SU-DHL-6 (cell line): ENCODE results near the gene C1orf146.

Experiments
- EZH2phosphoT487 ChIP-seq: fragments of 200-600 bp; sonication (generic), shearing (Covaris generic); conservative IDR thresholded peaks from 2 replicates; pipeline ENCODE4 v1.6.1; 2018; ENCODE audit warnings: mild to moderate bottlenecking, antibody characterized with exemption, low read length, moderate library complexity, mixed read lengths
- TF ChIP-seq, protein P1 (sequence below): fragments of 200-600 bp; sonication (generic); IDR thresholded peaks from one replicate; pipeline ENCODE4 v1.5.1; 2017; ENCODE audit warnings: antibody characterized with exemption, mild to moderate bottlenecking, low read length, moderate library complexity; ENCODE audit not compliant: insufficient read depth, poor library complexity, severe bottlenecking

DNA sequence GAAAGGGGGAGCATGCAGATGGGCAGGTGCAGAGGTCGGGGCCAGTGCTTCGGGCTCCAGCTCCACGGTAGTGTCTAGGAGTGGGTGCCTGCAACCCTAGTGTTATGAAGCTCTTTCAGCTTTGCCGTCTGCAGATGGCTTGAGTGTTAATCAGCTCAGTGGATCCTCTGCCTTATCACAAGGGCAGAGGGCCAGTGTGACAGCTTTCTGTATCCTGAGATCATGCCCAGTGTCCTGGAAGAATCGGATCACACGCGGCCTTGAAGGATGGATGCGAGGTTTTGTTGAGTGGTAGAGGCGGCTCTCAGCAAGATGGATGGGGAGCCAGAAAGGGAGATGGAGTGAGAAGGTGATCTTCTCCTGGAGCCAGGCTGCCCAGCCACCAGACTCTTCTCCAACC, 25.5 kb upstream of the C1orf146 start:
- TF ChIP-seq, protein P1, sequence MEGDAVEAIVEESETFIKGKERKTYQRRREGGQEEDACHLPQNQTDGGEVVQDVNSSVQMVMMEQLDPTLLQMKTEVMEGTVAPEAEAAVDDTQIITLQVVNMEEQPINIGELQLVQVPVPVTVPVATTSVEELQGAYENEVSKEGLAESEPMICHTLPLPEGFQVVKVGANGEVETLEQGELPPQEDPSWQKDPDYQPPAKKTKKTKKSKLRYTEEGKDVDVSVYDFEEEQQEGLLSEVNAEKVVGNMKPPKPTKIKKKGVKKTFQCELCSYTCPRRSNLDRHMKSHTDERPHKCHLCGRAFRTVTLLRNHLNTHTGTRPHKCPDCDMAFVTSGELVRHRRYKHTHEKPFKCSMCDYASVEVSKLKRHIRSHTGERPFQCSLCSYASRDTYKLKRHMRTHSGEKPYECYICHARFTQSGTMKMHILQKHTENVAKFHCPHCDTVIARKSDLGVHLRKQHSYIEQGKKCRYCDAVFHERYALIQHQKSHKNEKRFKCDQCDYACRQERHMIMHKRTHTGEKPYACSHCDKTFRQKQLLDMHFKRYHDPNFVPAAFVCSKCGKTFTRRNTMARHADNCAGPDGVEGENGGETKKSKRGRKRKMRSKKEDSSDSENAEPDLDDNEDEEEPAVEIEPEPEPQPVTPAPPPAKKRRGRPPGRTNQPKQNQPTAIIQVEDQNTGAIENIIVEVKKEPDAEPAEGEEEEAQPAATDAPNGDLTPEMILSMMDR: no peak
- TF ChIP-seq EZH2phosphoT487: no peak
